Upper lobe of right lung (tissue), 1 donor: ENCODE results near the gene IGFBP7. TPM values are rescaled to one million over a fixed set of nuclear protein-coding genes. Genes with fewer than 3 reads are reported as not detected.
A peak's percentile ranks its signal among the peaks of the same experiment; 100 is the strongest.

Source experiments
- ATAC-seq: fragments of 200-7000 bp; cut with Tn5 transposase; one replicate; pipeline ENCODE4 v1.9.1; 2020; ENCODE audit warnings: mild to moderate bottlenecking, moderate library complexity
- DNase-seq: peaks from one replicate; pipeline ENCODE4 v3.0.0-alpha.2; 2020
- H3K27ac ChIP-seq: fragments of 200-600 bp; one replicate; pipeline ENCODE4 v1.8.0; 2022
- H3K27me3 ChIP-seq: fragments of 200-600 bp; one replicate; pipeline ENCODE4 v1.8.0; 2022; ENCODE audit warnings: mild to moderate bottlenecking
- H3K36me3 ChIP-seq: fragments of 200-600 bp; one replicate; pipeline ENCODE4 v1.8.0; 2022
- H3K4me1 ChIP-seq: fragments of 200-600 bp; one replicate; pipeline ENCODE4 v1.8.0; 2022
- H3K4me3 ChIP-seq: fragments of 200-600 bp; one replicate; pipeline ENCODE4 v1.8.0; 2022; ENCODE audit warnings: mild to moderate bottlenecking
- H3K9me3 ChIP-seq: fragments of 200-600 bp; one replicate; pipeline ENCODE4 v1.8.0; 2022
- CTCF ChIP-seq: fragments of 200-600 bp; IDR thresholded peaks from one replicate; pipeline ENCODE4 v1.8.0; 2022; ENCODE audit warnings: antibody characterized with exemption
- intact Hi-C: fragments of 100-400 bp; cut with DNase I; formaldehyde crosslinking; loops from one replicate; pipeline ENCODE4 v1.11.0; 2022
- total RNA-seq: library from RNA; stranded (reverse); fragmentation: NEBNext Ultra II Directional; extraction: Animal tissue kit (Norgen Biotek cat#: 25700); gene quantifications from one replicate; pipeline ENCODE4 v1.2.1, GENCODE V29; 2021
- donor health status: DM: no; HTN: yes; CAD: no; lungs with severe emphysema.

The IGFBP7 gene
- total RNA-seq, 1 donor from 2014 or later = 661 TPM

- no peak for TF ChIP-seq CTCF
- H3K27ac ChIP-seq = no peak overlapping the region
- no peaks in the 10 kb centered on the region for H3K9me3 ChIP-seq
- no peaks in the 10 kb centered on the region for H3K27me3 ChIP-seq
- H3K4me1 ChIP-seq = peaks cover 8% of the 10 kb centered on the region
- no peaks in the 10 kb centered on the region for H3K36me3 ChIP-seq
- no peak for ATAC-seq
- intact Hi-C loops = no loop called here
- no peak overlapping the region for H3K4me3 ChIP-seq
- DNase-seq = no peak
These were observed 19.3 kb upstream of the IGFBP7 start for GRCh38 chr4:57129477-57129876.

- Histone ChIP-seq H3K36me3 (no peaks in the 10 kb centered on the region), H3K27ac (no peak overlapping the region), H3K27me3 (no peaks in the 10 kb centered on the region), H3K4me3 (no peak overlapping the region), H3K4me1 (peaks cover 7% of the 10 kb centered on the region), H3K9me3 (no peaks in the 10 kb centered on the region)
- DNase-seq (no peak), ATAC-seq (no peak)
- no peak for TF ChIP-seq CTCF
- intact Hi-C loops = no loop called here
These were observed 17.2 kb upstream of the IGFBP7 start for GRCh38 chr4:57127361-57127760.

GRCh38 chr4:57125996-57126395 is 15.8 kb upstream of the IGFBP7 start:
- Histone ChIP-seq H3K9me3 (no peaks in the 10 kb centered on the region), H3K4me3 (no peak overlapping the region), H3K36me3 (no peaks in the 10 kb centered on the region), H3K4me1 (no peaks in the 10 kb centered on the region), H3K27ac (no peak overlapping the region), H3K27me3 (no peaks in the 10 kb centered on the region)
- no peak for TF ChIP-seq CTCF
- intact Hi-C loops = no loop called here
- ATAC-seq (no peak), DNase-seq (no peak)

GRCh38 chr4:57124145-57124544 is 14.0 kb upstream of the IGFBP7 start:
- Histone ChIP-seq H3K27ac (no peak overlapping the region), H3K27me3 (no peaks in the 10 kb centered on the region), H3K4me1 (no peaks in the 10 kb centered on the region), H3K36me3 (no peaks in the 10 kb centered on the region), H3K4me3 (no peak overlapping the region), H3K9me3 (no peaks in the 10 kb centered on the region)
- TF ChIP-seq CTCF = no peak
- intact Hi-C loops = no loop called here
- DNase-seq (no peak), ATAC-seq (no peak)

- no peaks in the 10 kb centered on the region for H3K27me3 ChIP-seq
- no peaks in the 10 kb centered on the region for H3K9me3 ChIP-seq
- ATAC-seq = no peak
- intact Hi-C loops = no loop called here
- no peak for TF ChIP-seq CTCF
- no peaks in the 10 kb centered on the region for H3K36me3 ChIP-seq
- no peak overlapping the region for H3K4me3 ChIP-seq
- DNase-seq = no peak
- H3K4me1 ChIP-seq = peaks cover 9% of the 10 kb centered on the region
- no peak overlapping the region for H3K27ac ChIP-seq
These were observed 12.8 kb upstream of the IGFBP7 start for GRCh38 chr4:57122959-57123358.

GRCh38 chr4:57119054-57119651 is 9.0 kb upstream of the IGFBP7 start:
- Histone ChIP-seq H3K9me3 (no peaks in the 10 kb centered on the region), H3K36me3 (no peaks in the 10 kb centered on the region), H3K27ac (peak overlapping the region; percentile 74), H3K4me1 (peaks cover 9% of the 10 kb centered on the region), H3K4me3 (no peak overlapping the region), H3K27me3 (no peaks in the 10 kb centered on the region)
- ATAC-seq = peak; percentile 87
- intact Hi-C loops = no loop called here
- peak; percentile 55 for DNase-seq
- TF ChIP-seq CTCF = no peak
